ENCODE data around the gene C11orf16.
"Not testable (repeated sequence)": the region's sequence is repeated elsewhere in the genome, so short reads cannot be mapped to it uniquely, and the experiment has no call there.

The C11orf16 gene

GRCh38 chr11:8934742-8935488, 2.2 kb upstream of the C11orf16 start:
- no peak for DNase-seq

- DNase-seq: no peak
These were observed 1.2 kb upstream of the C11orf16 start for GRCh38 chr11:8933931-8934330.

GRCh38 chr11:8930456-8931175, 2.1 kb downstream of the C11orf16 start:
- no peak for DNase-seq

- DNase-seq: no peak
These were observed 3.6 kb downstream of the C11orf16 start for GRCh38 chr11:8928981-8929615.

- DNase-seq: no peak
These were observed 4.5 kb downstream of the C11orf16 start for GRCh38 chr11:8928205-8928604.

- no peak for DNase-seq
These were observed 5.5 kb downstream of the C11orf16 start for GRCh38 chr11:8927233-8927632.

- no peak for DNase-seq
These were observed 6.5 kb downstream of the C11orf16 start for GRCh38 chr11:8926236-8926635.

- no peak for DNase-seq
These were observed 7.0 kb downstream of the C11orf16 start for GRCh38 chr11:8925711-8926110.

- DNase-seq: no peak
These were observed 10.1 kb downstream of the C11orf16 start for GRCh38 chr11:8922691-8923090.

GRCh38 chr11:8917157-8917825, 15.5 kb downstream of the C11orf16 start:
- peak; percentile 19 for DNase-seq

- DNase-seq: no peak
These were observed 18.1 kb downstream of the C11orf16 start for GRCh38 chr11:8914661-8915018.

GRCh38 chr11:8913961-8914660, 18.6 kb downstream of the C11orf16 start:
- no peak for DNase-seq

GRCh38 chr11:8911029-8911823, 21.5 kb downstream of the C11orf16 start, which contains the start of gene AKIP1:
TSS of gene AKIP1 (plus strand) at chr11:8911189. CDS start at chr11:8911450, 261 bp downstream.
- DNase-seq: peak; percentile 83

GRCh38 chr11:8910649-8911026, 22.1 kb downstream of the C11orf16 start:
- no peak for DNase-seq

- no peak for DNase-seq
These were observed 24.6 kb downstream of the C11orf16 start for GRCh38 chr11:8908099-8908498.

GRCh38 chr11:8907116-8907515, 25.6 kb downstream of the C11orf16 start:
- no peak for DNase-seq

- no peak for DNase-seq
These were observed 27.1 kb downstream of the C11orf16 start for GRCh38 chr11:8905528-8906165.

GRCh38 chr11:8899119-8899753, 33.5 kb downstream of the C11orf16 start:
- no peak for DNase-seq

- DNase-seq: not testable (repeated sequence)
These were observed 41.6 kb downstream of the C11orf16 start for GRCh38 chr11:8891185-8891584.

- no peak for DNase-seq
These were observed 46.4 kb downstream of the C11orf16 start for GRCh38 chr11:8886322-8886721.

- not testable (repeated sequence) for DNase-seq
These were observed 51.2 kb downstream of the C11orf16 start for GRCh38 chr11:8881585-8881984.
